HG02973 (cell line): ENCODE results near the gene MMP24.

ENCODE experiments used
- ATAC-seq: cut with Tn5 transposase; IDR thresholded peaks from one replicate; pipeline ENCODE4 v1.9.1; 2021; ENCODE audit warnings: moderate library complexity; ENCODE audit not compliant: unreplicated experiment

MMP24 gene

GRCh38 chr20:35291654-35292503 lies 65.4 kb downstream of the MMP24 start, which contains the start of gene FAM83C:
Gene FAM83C, minus strand, starts transcription at chr20:35292425. Its CDS starts 121 bp downstream, at chr20:35292304.
- ATAC-seq = no peak

- ATAC-seq = no peak
Measured at GRCh38 chr20:35292504-35293285, 66.2 kb downstream of the MMP24 start.

GRCh38 chr20:35293303-35294292 lies 67.1 kb downstream of the MMP24 start:
- ATAC-seq = no peak

- no peak for ATAC-seq
Measured at GRCh38 chr20:35294293-35294685, 67.8 kb downstream of the MMP24 start.

- no peak for ATAC-seq
Measured at GRCh38 chr20:35295058-35295457, 68.6 kb downstream of the MMP24 start.

GRCh38 chr20:35295674-35296073 lies 69.2 kb downstream of the MMP24 start:
- ATAC-seq = no peak

GRCh38 chr20:35296101-35296554 lies 69.6 kb downstream of the MMP24 start:
- ATAC-seq = no peak

GRCh38 chr20:35297155-35297554 lies 70.7 kb downstream of the MMP24 start:
- no peak for ATAC-seq

- ATAC-seq = no peak
Measured at GRCh38 chr20:35297740-35298139, 71.2 kb downstream of the MMP24 start.

GRCh38 chr20:35298264-35298663 lies 71.8 kb downstream of the MMP24 start:
- ATAC-seq = no peak

GRCh38 chr20:35299780-35300179 lies 73.3 kb downstream of the MMP24 start:
- no peak for ATAC-seq

GRCh38 chr20:35300469-35301262 lies 74.2 kb downstream of the MMP24 start:
- no peak for ATAC-seq

GRCh38 chr20:35301426-35301825 lies 74.9 kb downstream of the MMP24 start:
- ATAC-seq = no peak

- no peak for ATAC-seq
Measured at GRCh38 chr20:35302421-35303335, 76.2 kb downstream of the MMP24 start.

GRCh38 chr20:35303382-35303734 lies 76.9 kb downstream of the MMP24 start:
- ATAC-seq = no peak

GRCh38 chr20:35303735-35304491 lies 77.4 kb downstream of the MMP24 start:
- no peak for ATAC-seq

- no peak for ATAC-seq
Measured at GRCh38 chr20:35304956-35305355, 78.5 kb downstream of the MMP24 start.
